Measurements from ENCODE around the gene ZNF613.
A peak's percentile ranks its signal among the peaks of the same experiment; 100 is the strongest.

Gene ZNF613

GRCh38 chr19:51926784-51927741 is at the start of gene ZNF613:
Gene ZNF613, plus strand, starts transcription at chr19:51927472. Its CDS starts 8,749 bp downstream, at chr19:51936221.
- Histone ChIP-seq H3K27me3 (ENCODE audit: control insufficient read depth in 2 of 2, insufficient read depth in 2 of 2, low read length in 2 of 2) (no peaks in the 10 kb centered on the region), H3K4me3 (ENCODE audit: low read length in 2 of 2) (peak within 1 kb of the TSS; percentile 86 to 99), H3K36me3 (ENCODE audit: control insufficient read depth in 2 of 2, insufficient read depth in 2 of 2, low read length in 2 of 2) (peaks cover 18 to 20% of the 10 kb centered on the region in 2 donors), H3K27ac (ENCODE audit: low read depth in 2 of 2, low read length in 2 of 2) (peak within 1 kb of the TSS; percentile 88 to 91), H3K4me1 (ENCODE audit: control insufficient read depth in 2 of 2, insufficient read depth in 2 of 2, low read length in 2 of 2) (peaks cover 7 to 9% of the 10 kb centered on the region in 2 donors), H3K9me3 (ENCODE audit: control insufficient read depth in 2 of 2, low read length in 2 of 2) (peaks cover 9 to 27% of the 10 kb centered on the region in 2 donors), H3K9ac (ENCODE audit: low read depth in 1 of 2, low read length in 2 of 2) (peak within 1 kb of the TSS; percentile 90 to 93)

GRCh38 chr19:51882518-51882917 is 44.8 kb upstream of the ZNF613 start:
- no peaks in the 10 kb centered on the region for H3K27me3 ChIP-seq (ENCODE audit: control insufficient read depth in 2 of 2, insufficient read depth in 2 of 2, low read length in 2 of 2)
- peaks cover 0 to 3% of the 10 kb centered on the region in 2 donors for H3K4me1 ChIP-seq (ENCODE audit: control insufficient read depth in 2 of 2, insufficient read depth in 2 of 2, low read length in 2 of 2)
- peaks cover 20 to 25% of the 10 kb centered on the region in 2 donors for H3K9me3 ChIP-seq (ENCODE audit: control insufficient read depth in 2 of 2, low read length in 2 of 2)
- peaks cover 17 to 20% of the 10 kb centered on the region in 2 donors for H3K36me3 ChIP-seq (ENCODE audit: control insufficient read depth in 2 of 2, insufficient read depth in 2 of 2, low read length in 2 of 2)
- no peak overlapping the region for H3K9ac ChIP-seq (ENCODE audit: low read depth in 1 of 2, low read length in 2 of 2)
- H3K27ac ChIP-seq (ENCODE audit: low read depth in 2 of 2, low read length in 2 of 2): no peak overlapping the region
- H3K4me3 ChIP-seq (ENCODE audit: low read length in 2 of 2): no peak overlapping the region

- Histone ChIP-seq H3K9ac (ENCODE audit: low read depth in 1 of 2, low read length in 2 of 2) (no peak overlapping the region), H3K4me3 (ENCODE audit: low read length in 2 of 2) (no peak overlapping the region), H3K9me3 (ENCODE audit: control insufficient read depth in 2 of 2, low read length in 2 of 2) (peaks cover 21 to 24% of the 10 kb centered on the region in 2 donors), H3K27me3 (ENCODE audit: control insufficient read depth in 2 of 2, insufficient read depth in 2 of 2, low read length in 2 of 2) (no peaks in the 10 kb centered on the region), H3K27ac (ENCODE audit: low read depth in 2 of 2, low read length in 2 of 2) (no peak overlapping the region), H3K4me1 (ENCODE audit: control insufficient read depth in 2 of 2, insufficient read depth in 2 of 2, low read length in 2 of 2) (peaks cover 0 to 3% of the 10 kb centered on the region in 2 donors), H3K36me3 (ENCODE audit: control insufficient read depth in 2 of 2, insufficient read depth in 2 of 2, low read length in 2 of 2) (peaks cover 12 to 13% of the 10 kb centered on the region in 2 donors)
Measured at GRCh38 chr19:51884713-51885112, 42.6 kb upstream of the ZNF613 start.

- Histone ChIP-seq H3K9ac (ENCODE audit: low read depth in 1 of 2, low read length in 2 of 2) (peak within 1 kb of the TSS; percentile 73 to 84), H3K4me1 (ENCODE audit: control insufficient read depth in 2 of 2, insufficient read depth in 2 of 2, low read length in 2 of 2) (peaks cover 0 to 3% of the 10 kb centered on the region in 2 donors), H3K9me3 (ENCODE audit: control insufficient read depth in 2 of 2, low read length in 2 of 2) (peaks cover 30 to 34% of the 10 kb centered on the region in 2 donors), H3K27ac (ENCODE audit: low read depth in 2 of 2, low read length in 2 of 2) (peak within 1 kb of the TSS; percentile 16 to 72), H3K27me3 (ENCODE audit: control insufficient read depth in 2 of 2, insufficient read depth in 2 of 2, low read length in 2 of 2) (no peaks in the 10 kb centered on the region), H3K36me3 (ENCODE audit: control insufficient read depth in 2 of 2, insufficient read depth in 2 of 2, low read length in 2 of 2) (peaks cover 27 to 30% of the 10 kb centered on the region in 2 donors), H3K4me3 (ENCODE audit: low read length in 2 of 2) (peak within 1 kb of the TSS; percentile 73 to 96)
Measured at GRCh38 chr19:51887522-51888498, 39.5 kb upstream of the ZNF613 start, which contains the start of gene ZNF577. Gene ZNF577, minus strand, starts transcription at chr19:51887951. Its CDS starts 7,569 bp downstream, at chr19:51880382.

GRCh38 chr19:51889934-51890333 is 37.3 kb upstream of the ZNF613 start:
- peaks cover 44 to 52% of the 10 kb centered on the region in 2 donors for H3K9me3 ChIP-seq (ENCODE audit: control insufficient read depth in 2 of 2, low read length in 2 of 2)
- peaks cover 0 to 3% of the 10 kb centered on the region in 2 donors for H3K4me1 ChIP-seq (ENCODE audit: control insufficient read depth in 2 of 2, insufficient read depth in 2 of 2, low read length in 2 of 2)
- H3K36me3 ChIP-seq (ENCODE audit: control insufficient read depth in 2 of 2, insufficient read depth in 2 of 2, low read length in 2 of 2): peaks cover 46 to 50% of the 10 kb centered on the region in 2 donors
- no peak overlapping the region for H3K4me3 ChIP-seq (ENCODE audit: low read length in 2 of 2)
- no peak overlapping the region for H3K9ac ChIP-seq (ENCODE audit: low read depth in 1 of 2, low read length in 2 of 2)
- H3K27ac ChIP-seq (ENCODE audit: low read depth in 2 of 2, low read length in 2 of 2): no peak overlapping the region
- H3K27me3 ChIP-seq (ENCODE audit: control insufficient read depth in 2 of 2, insufficient read depth in 2 of 2, low read length in 2 of 2): no peaks in the 10 kb centered on the region

GRCh38 chr19:51891193-51891747 is 36.0 kb upstream of the ZNF613 start:
- peaks cover 50 to 56% of the 10 kb centered on the region in 2 donors for H3K9me3 ChIP-seq (ENCODE audit: control insufficient read depth in 2 of 2, low read length in 2 of 2)
- peak overlapping the region; percentile 1 to 17 for H3K4me3 ChIP-seq (ENCODE audit: low read length in 2 of 2)
- no peak overlapping the region for H3K9ac ChIP-seq (ENCODE audit: low read depth in 1 of 2, low read length in 2 of 2)
- H3K27me3 ChIP-seq (ENCODE audit: control insufficient read depth in 2 of 2, insufficient read depth in 2 of 2, low read length in 2 of 2): no peaks in the 10 kb centered on the region
- no peak overlapping the region for H3K27ac ChIP-seq (ENCODE audit: low read depth in 2 of 2, low read length in 2 of 2)
- peaks cover 0 to 3% of the 10 kb centered on the region in 2 donors for H3K4me1 ChIP-seq (ENCODE audit: control insufficient read depth in 2 of 2, insufficient read depth in 2 of 2, low read length in 2 of 2)
- H3K36me3 ChIP-seq (ENCODE audit: control insufficient read depth in 2 of 2, insufficient read depth in 2 of 2, low read length in 2 of 2): peaks cover 56 to 60% of the 10 kb centered on the region in 2 donors

GRCh38 chr19:51901860-51902259 is 25.4 kb upstream of the ZNF613 start:
- no peak overlapping the region for H3K9ac ChIP-seq (ENCODE audit: low read depth in 1 of 2, low read length in 2 of 2)
- H3K9me3 ChIP-seq (ENCODE audit: control insufficient read depth in 2 of 2, low read length in 2 of 2): peaks cover 29 to 30% of the 10 kb centered on the region in 2 donors
- peaks cover 32 to 36% of the 10 kb centered on the region in 2 donors for H3K36me3 ChIP-seq (ENCODE audit: control insufficient read depth in 2 of 2, insufficient read depth in 2 of 2, low read length in 2 of 2)
- H3K4me3 ChIP-seq (ENCODE audit: low read length in 2 of 2): no peak overlapping the region
- peaks cover 0 to 3% of the 10 kb centered on the region in 2 donors for H3K4me1 ChIP-seq (ENCODE audit: control insufficient read depth in 2 of 2, insufficient read depth in 2 of 2, low read length in 2 of 2)
- H3K27me3 ChIP-seq (ENCODE audit: control insufficient read depth in 2 of 2, insufficient read depth in 2 of 2, low read length in 2 of 2): no peaks in the 10 kb centered on the region
- H3K27ac ChIP-seq (ENCODE audit: low read depth in 2 of 2, low read length in 2 of 2): no peak overlapping the region

- peaks cover 22 to 28% of the 10 kb centered on the region in 2 donors for H3K9me3 ChIP-seq (ENCODE audit: control insufficient read depth in 2 of 2, low read length in 2 of 2)
- peaks cover 0 to 3% of the 10 kb centered on the region in 2 donors for H3K4me1 ChIP-seq (ENCODE audit: control insufficient read depth in 2 of 2, insufficient read depth in 2 of 2, low read length in 2 of 2)
- no peaks in the 10 kb centered on the region for H3K27me3 ChIP-seq (ENCODE audit: control insufficient read depth in 2 of 2, insufficient read depth in 2 of 2, low read length in 2 of 2)
- no peak overlapping the region for H3K9ac ChIP-seq (ENCODE audit: low read depth in 1 of 2, low read length in 2 of 2)
- H3K36me3 ChIP-seq (ENCODE audit: control insufficient read depth in 2 of 2, insufficient read depth in 2 of 2, low read length in 2 of 2): peaks cover 20 to 23% of the 10 kb centered on the region in 2 donors
- H3K27ac ChIP-seq (ENCODE audit: low read depth in 2 of 2, low read length in 2 of 2): no peak overlapping the region
- H3K4me3 ChIP-seq (ENCODE audit: low read length in 2 of 2): peak overlapping the region in 1 of 2 donors; percentile 33
Measured at GRCh38 chr19:51903192-51903591, 24.1 kb upstream of the ZNF613 start.

Measured in mucosa of rectum (tissue), 2 donors.